ENCODE results near the gene OCA2.

OCA2 gene

GRCh38 chr15:28080386-28080785, 18.7 kb downstream of the OCA2 start:
- no peak for TF ChIP-seq CTCF (IDR thresholded peaks at IDR 0.05; ENCODE audit: low read depth, low read length, missing control alignments)
- no peak for DNase-seq (ENCODE audit: low read depth)
- H3K4me3 ChIP-seq (ENCODE audit: low read depth, low read length) = no peak overlapping the region

DNA sequence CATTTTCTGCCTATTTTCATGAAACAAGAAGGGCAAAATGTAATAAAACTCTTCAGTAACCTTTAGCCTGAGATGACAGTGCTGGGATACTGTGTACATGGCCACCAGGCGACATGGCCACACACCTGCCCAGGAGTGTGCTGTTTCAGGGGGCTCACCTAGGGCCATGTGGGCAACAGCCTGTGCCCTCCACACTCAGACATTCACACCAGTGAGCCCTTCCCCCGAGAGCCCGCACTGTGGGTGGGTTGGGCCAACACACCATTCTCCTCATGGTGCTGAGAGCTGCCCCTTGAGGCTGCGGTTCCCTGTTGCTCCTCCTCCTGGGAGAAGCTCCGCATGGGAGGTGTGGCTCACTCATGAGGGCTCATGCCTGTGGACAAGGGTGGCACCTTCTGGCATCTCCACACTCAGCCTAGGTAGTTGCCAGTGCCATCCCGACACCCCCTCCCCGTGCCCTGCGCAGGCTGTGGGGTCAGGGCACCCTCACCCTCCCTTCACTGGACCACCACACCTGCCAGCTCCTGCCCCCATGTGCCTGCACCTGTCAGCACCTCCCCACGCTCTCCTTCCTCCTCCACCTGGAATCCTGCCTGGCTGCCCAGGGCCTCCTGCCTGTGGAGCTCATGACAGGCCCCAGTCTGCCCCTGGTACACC, 19.7 kb downstream of the OCA2 start:
- no peak overlapping the region for H3K4me3 ChIP-seq (ENCODE audit: low read depth, low read length)
- DNase-seq (ENCODE audit: low read depth) = no peak
- TF ChIP-seq CTCF (IDR thresholded peaks at IDR 0.05; ENCODE audit: low read depth, low read length, missing control alignments) = no peak

GRCh38 chr15:28078191-28078719, 20.9 kb downstream of the OCA2 start:
- DNase-seq (ENCODE audit: low read depth) = no peak
- H3K4me3 ChIP-seq (ENCODE audit: low read depth, low read length) = no peak overlapping the region
- no peak for TF ChIP-seq CTCF (IDR thresholded peaks at IDR 0.05; ENCODE audit: low read depth, low read length, missing control alignments)

DNA sequence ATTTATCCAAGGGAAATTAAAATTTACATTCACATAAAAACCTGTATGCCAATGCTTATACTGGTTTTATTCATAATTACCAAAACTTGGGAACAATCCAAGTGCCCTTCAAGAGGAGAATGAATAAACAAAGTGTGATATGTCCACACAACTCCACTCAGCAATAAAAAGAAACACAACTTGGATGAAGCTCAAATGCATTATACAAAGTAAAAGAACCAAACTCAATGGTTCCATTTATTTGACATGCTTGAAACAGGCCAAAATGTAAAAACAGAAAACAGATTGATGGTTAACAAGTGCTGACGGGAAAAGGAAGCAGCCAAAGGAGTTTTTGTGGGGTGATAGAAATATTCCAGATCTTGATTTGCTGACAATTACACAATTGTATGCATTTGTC, 23.5 kb downstream of the OCA2 start:
- H3K4me3 ChIP-seq (ENCODE audit: low read depth, low read length) = no peak overlapping the region
- TF ChIP-seq CTCF (IDR thresholded peaks at IDR 0.05; ENCODE audit: low read depth, low read length, missing control alignments) = no peak
- no peak for DNase-seq (ENCODE audit: low read depth)

GRCh38 chr15:28068930-28069329, 30.2 kb downstream of the OCA2 start:
- TF ChIP-seq CTCF (IDR thresholded peaks at IDR 0.05; ENCODE audit: low read depth, low read length, missing control alignments) = no peak

DNA sequence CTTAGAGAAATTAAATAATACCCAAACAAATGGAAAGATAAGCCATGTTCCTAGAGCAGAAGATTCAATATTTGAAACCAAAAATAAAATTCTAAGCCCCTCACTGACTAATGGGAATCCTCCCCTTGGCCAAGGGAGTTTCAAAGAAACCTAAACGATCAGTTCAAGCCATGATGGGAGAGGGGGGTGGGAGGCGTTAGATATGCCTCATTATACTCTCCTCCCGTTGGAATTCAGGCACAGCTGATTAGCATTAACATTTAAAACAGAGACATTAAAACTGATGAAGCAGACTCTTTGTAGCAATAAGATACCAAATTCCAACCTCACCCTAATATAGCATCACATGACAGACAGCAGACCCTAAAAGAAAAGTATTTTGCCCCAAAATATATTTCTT, 32.9 kb downstream of the OCA2 start:
- DNase-seq (ENCODE audit: low read depth) = no peak
- no peak for TF ChIP-seq CTCF (IDR thresholded peaks at IDR 0.05; ENCODE audit: low read depth, low read length, missing control alignments)
- no peak overlapping the region for H3K4me3 ChIP-seq (ENCODE audit: low read depth, low read length)

More at GRCh38 chr15:28068930-28069329, 30.2 kb downstream of the OCA2 start:
- no peak for DNase-seq (ENCODE audit: low read depth)
- H3K4me3 ChIP-seq (ENCODE audit: low read depth, low read length) = no peak overlapping the region

GRCh38 chr15:28060005-28060404, 39.1 kb downstream of the OCA2 start:
- TF ChIP-seq CTCF (IDR thresholded peaks at IDR 0.05; ENCODE audit: low read depth, low read length, missing control alignments) = no peak
- H3K4me3 ChIP-seq (ENCODE audit: low read depth, low read length) = no peak overlapping the region
- DNase-seq (ENCODE audit: low read depth) = no peak

All from GM12864 (cell line).